AG04449 (cell line): ENCODE results near the gene CUL7.
"Not testable (repeated sequence)": the region's sequence is repeated elsewhere in the genome, so short reads cannot be mapped to it uniquely, and the experiment has no call there.

ENCODE experiments used
- CTCF ChIA-PET: fragments of 350-600 bp; formaldehyde crosslinking; extraction: SDS; loops from one replicate; lab custom pipeline; 2021; ENCODE audit warnings: antibody characterized with exemption; lab: Yijun Ruan, JAX
- POLR2A ChIA-PET: fragments of 400-600, 350-600 bp; formaldehyde crosslinking; extraction: SDS; loops from one replicate; lab custom pipeline; 2020; ENCODE audit warnings: antibody characterized with exemption, inconsistent platforms; lab: Yijun Ruan, JAX
- DNase-seq: peaks from one replicate; pipeline ENCODE4 v3.0.0-alpha.2; 2010; ENCODE audit warnings: low read depth, low spot score
- H3K4me3 ChIP-seq: 2 replicates; pipeline ENCODE4 v1.5.1; 2011; ENCODE audit warnings: low read depth, mild to moderate bottlenecking, control low read depth, low read length
- CTCF ChIP-seq: IDR thresholded peaks from one replicate; pipeline ENCODE4 v1.5.1; 2011; ENCODE audit warnings: mild to moderate bottlenecking, moderate library complexity, low read length, control low read depth, inconsistent platforms; ENCODE audit not compliant: insufficient read depth; ENCODE audit errors: missing control alignments

Gene CUL7

DNA sequence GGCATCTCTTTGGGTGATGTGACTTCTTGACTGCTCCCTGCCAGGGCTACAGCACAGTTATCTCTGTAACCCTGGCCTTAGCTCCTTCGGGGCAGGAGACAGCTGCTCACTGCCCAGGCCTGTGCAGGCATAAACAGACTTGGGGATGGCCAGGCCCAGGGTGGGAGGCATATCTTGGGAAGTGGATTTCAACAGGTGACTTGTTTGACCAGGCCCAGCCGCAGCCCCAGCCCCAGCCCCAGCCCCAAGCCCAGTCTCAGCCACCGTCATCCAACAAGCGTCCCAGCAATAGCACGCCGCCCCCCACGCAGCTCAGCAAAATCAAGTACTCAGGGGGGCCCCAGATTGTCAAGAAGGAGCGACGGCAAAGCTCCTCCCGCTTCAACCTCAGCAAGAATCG is 47.4 kb downstream of the CUL7 start:
- POLR2A ChIA-PET = no interaction called here
- no peak for DNase-seq
- no peak overlapping the region for H3K4me3 ChIP-seq
- CTCF ChIA-PET = interaction anchor here (0.9 to 1.9 kb wide), 3 partner anchors 105 to 138 kb away, joined by 3 to 5 read pairs (median 5); no protein-coding TSS in a partner anchor
- no peak for TF ChIP-seq CTCF

- H3K4me3 ChIP-seq = no peak overlapping the region
- ChIA-PET POLR2A (no interaction called here), CTCF (interaction anchor here (1.5 to 2.0 kb wide), 3 partner anchors 7 to 138 kb away, joined by 5 to 8 read pairs (median 5); partner anchors contain the start of gene MEA1)
- TF ChIP-seq CTCF = no peak
- no peak for DNase-seq
Observed at GRCh38 chr6:43005844-43006243, 47.8 kb downstream of the CUL7 start.

- POLR2A ChIA-PET = no interaction called here
- CTCF ChIA-PET = interaction anchor here (1.5 kb wide), 1 partner anchor 11 kb away, joined by 4 read pairs; no protein-coding TSS in a partner anchor
- no peak for TF ChIP-seq CTCF
- no peak for DNase-seq
- H3K4me3 ChIP-seq = no peak overlapping the region
Observed at GRCh38 chr6:43001843-43002242, 51.8 kb downstream of the CUL7 start.

DNA sequence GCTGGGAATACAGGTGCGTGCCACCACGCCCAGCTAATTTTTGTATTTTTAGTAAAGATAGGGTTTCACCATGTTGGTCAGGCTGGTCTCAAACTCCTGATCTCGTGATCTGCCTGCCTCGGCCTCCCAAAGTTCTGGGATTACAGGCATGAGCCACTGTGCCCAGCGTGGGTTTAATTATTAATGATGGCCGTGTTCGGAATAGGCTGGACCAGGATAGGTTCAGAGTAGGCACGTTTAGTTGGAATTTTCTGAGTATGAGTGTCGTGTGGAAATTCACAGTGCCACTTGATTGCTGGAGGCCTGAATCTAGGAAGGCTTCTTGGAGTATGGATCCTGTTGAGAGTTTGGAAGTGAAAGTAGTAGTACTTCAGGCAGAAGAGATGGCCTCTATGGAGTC is 55.4 kb downstream of the CUL7 start:
- H3K4me3 ChIP-seq, DNase-seq: not testable (repeated sequence)
- POLR2A ChIA-PET = interaction anchor here (1.4 kb wide), 1 partner anchor 19 kb away, joined by 4 read pairs; the partner anchor contains the start of gene PEX6
- CTCF ChIA-PET = interaction anchor here (2.6 kb wide), 1 partner anchor 145 kb away, joined by 15 read pairs; no protein-coding TSS in a partner anchor

GRCh38 chr6:42996513-42996912 is 57.1 kb downstream of the CUL7 start:
- POLR2A ChIA-PET = interaction anchor here (0.6 to 1.2 kb wide), 4 partner anchors 11 to 176 kb away, joined by 3 to 4 read pairs (median 4); partner anchors contain the start of genes PEX6 and PPP2R5D

DNA sequence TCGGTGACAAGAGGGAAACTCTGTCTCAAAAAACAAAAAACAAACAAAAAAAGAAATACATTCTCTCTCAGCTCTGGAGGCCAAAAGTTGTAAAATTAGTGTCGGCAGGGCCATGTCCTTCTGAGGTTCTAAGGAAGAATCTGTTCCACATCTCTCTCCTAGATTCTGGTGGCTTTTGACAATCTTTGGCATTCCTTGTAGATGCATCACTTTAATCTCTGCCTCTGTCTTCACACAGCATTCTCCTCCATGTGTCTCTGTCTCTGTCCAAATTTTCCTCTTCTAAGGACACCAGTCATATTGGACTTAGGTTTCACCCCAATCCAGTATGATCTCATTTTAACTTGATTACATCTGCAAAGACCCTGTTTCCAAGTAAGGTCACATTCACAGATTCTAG is 60.2 kb downstream of the CUL7 start:
- DNase-seq = no peak
- POLR2A ChIA-PET = interaction anchor here (1.0 kb wide), 1 partner anchor 16 kb away, joined by 4 read pairs; no protein-coding TSS in a partner anchor
- no peak for TF ChIP-seq CTCF
- H3K4me3 ChIP-seq = no peak overlapping the region
- CTCF ChIA-PET = interaction anchor here (1.6 kb wide), 1 partner anchor 9 kb away, joined by 9 read pairs; the partner anchor contains the start of gene PPP2R5D

More at GRCh38 chr6:42996513-42996912, 57.1 kb downstream of the CUL7 start:
- no peak overlapping the region for H3K4me3 ChIP-seq
- CTCF ChIA-PET = interaction anchor here (0.7 to 2.6 kb wide), 10 partner anchors 8 to 147 kb away, joined by 3 to 15 read pairs (median 4); no protein-coding TSS in a partner anchor
- TF ChIP-seq CTCF = no peak
- DNase-seq = no peak

DNA sequence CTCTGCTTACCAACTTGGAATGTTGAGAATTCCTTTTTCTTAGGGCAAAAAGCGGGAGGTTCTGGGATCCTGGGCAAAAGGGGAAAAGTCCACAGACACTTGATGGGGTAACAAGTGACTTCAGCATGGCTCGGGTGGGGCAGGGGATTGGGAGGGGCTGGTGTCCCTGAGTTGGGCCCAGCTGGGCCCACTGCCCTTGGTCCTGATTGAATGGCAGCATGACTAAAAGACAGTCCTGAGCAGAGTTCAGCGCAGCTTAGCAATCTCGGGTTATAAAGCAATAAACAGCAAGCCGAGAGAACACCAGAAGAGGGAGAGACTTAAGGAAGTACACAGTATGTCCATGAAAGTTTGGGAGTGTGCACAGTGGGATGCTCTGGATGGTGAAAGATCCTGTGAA is 63.7 kb downstream of the CUL7 start:
- ChIA-PET CTCF (no interaction called here), POLR2A (no interaction called here)
- no peak for TF ChIP-seq CTCF
- no peak for DNase-seq
- H3K4me3 ChIP-seq = no peak overlapping the region
